IgD-negative memory B cell (primary cell): ENCODE measurements around the gene THSD4. TPM values are rescaled to one million over a fixed set of nuclear protein-coding genes. Genes with fewer than 3 reads are reported as not detected.

Source experiments
- H3K27ac Mint-ChIP-seq, 3 donors: one replicate each; pipeline ENCODE4 v1.8.0; 2020 to 2022; ENCODE audit warnings: mild to moderate bottlenecking in 3 of 3, mixed read lengths in 3 of 3, moderate library complexity in 1 of 3
- H3K27me3 Mint-ChIP-seq: one replicate; pipeline ENCODE4 v1.8.0; 2021; ENCODE audit warnings: mixed read lengths
- H3K36me3 Mint-ChIP-seq: one replicate; pipeline ENCODE4 v1.8.0; 2020; ENCODE audit warnings: mild to moderate bottlenecking, mixed read lengths
- H3K4me1 Mint-ChIP-seq, 3 donors: one replicate each; pipeline ENCODE4 v1.8.0; 2020 to 2022; ENCODE audit warnings: mixed read lengths in 3 of 3, mild to moderate bottlenecking in 1 of 3
- H3K4me3 Mint-ChIP-seq, 4 donors: one replicate each; pipeline ENCODE4 v1.8.0; 2020 to 2022; ENCODE audit warnings: mild to moderate bottlenecking in 4 of 4, mixed read lengths in 4 of 4, moderate library complexity in 3 of 4
- H3K9me3 Mint-ChIP-seq, 3 donors: one replicate each; pipeline ENCODE4 v1.8.0; 2020 to 2021; ENCODE audit warnings: mixed read lengths in 3 of 3, mild to moderate bottlenecking in 1 of 3
- polyA plus RNA-seq: library from polyadenylated mRNA; unstranded; fragments of 300-500 nt; fragmentation: Illumina TruSeq; gene quantifications from one replicate; pipeline ENCODE4 v1.2.3, GENCODE V29; 2021

THSD4 gene
- polyA plus RNA-seq, 1 donor from 2014 or later = not detected

DNA sequence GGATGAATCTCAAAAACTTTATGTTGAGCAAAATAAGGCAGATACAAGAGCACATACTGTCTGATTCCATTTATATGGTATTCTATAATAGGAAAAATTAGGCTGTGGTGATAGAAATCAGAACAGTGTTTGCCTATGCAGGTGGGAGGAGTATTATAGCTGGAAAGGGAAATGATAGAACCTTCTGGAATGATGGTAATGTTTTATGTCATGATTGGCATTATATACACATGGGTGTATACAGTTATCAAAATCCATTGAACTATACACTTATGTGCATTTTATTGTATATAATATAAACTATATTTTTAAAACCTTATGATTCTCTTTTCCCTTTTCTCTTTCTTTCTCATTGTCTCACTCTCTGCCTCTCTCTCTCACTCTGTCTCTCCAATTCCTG, 156.1 kb downstream of the THSD4 start:
- Mint-ChIP-seq H3K4me1 (peaks cover 0 to 1% (median 0%) of the 10 kb centered on the region in 3 donors), H3K27me3 (peaks cover 5% of the 10 kb centered on the region), H3K4me3 (no peak overlapping the region), H3K27ac (no peak overlapping the region), H3K9me3 (peaks cover 0 to 7% (median 6%) of the 10 kb centered on the region in 3 donors), H3K36me3 (no peaks in the 10 kb centered on the region)

DNA sequence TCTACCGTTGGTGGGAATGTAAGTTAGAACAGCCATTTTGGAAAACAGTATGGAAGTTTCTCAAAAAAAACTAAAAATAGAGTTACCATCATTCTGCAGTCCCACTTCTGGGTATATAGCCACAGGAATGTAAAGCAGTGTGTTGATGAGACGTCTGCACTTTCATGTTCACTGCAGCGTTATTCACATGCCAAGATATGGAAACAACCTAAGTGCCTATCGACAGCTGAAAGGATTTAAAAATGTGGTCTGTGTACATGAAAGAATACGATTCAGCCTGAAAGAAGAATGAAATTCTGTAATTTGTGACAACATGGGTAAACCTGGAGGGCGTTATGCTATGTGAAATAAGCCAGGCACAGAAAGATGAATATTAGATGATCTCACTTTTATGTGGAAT, 157.7 kb downstream of the THSD4 start:
- Mint-ChIP-seq H3K4me1 (peaks cover 0 to 1% (median 0%) of the 10 kb centered on the region in 3 donors), H3K4me3 (no peak overlapping the region), H3K36me3 (no peaks in the 10 kb centered on the region), H3K27me3 (peaks cover 4% of the 10 kb centered on the region), H3K27ac (no peak overlapping the region), H3K9me3 (peaks cover 0 to 7% (median 5%) of the 10 kb centered on the region in 3 donors)

DNA sequence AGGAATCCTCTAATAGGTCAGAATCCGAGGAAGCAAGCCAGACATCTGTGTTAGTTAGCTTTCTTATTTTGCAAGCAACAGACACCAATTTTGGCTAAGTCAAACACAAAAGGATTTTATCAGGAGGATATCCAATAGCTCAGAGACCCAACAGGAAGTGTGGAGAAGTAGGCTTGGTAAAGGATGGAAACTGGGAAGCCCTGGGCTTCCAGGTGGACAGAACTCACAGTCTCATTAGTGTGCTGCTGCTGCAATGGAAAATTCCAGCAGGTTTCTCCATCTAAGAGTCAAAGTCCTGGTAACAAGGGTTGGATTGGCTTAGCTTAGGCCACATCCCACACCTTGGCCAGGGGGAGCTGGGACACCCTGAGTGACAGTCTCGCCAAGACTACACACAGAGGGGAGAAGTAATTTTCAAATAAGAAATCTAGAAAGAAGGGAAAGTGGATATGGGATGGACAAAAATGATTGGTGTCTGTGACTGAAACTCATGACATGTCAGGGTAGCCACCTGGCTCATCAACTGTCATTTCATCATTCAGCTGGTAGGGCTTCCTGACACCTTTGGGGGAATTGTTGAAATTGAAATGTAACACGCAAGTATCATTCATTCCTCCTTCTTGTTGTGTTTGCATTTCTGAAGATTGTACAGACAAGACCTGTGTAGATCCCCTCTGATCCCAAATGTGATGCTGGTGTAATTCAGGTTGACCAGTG, 158.6 kb downstream of the THSD4 start:
- Mint-ChIP-seq H3K27ac (no peak overlapping the region), H3K9me3 (peaks cover 0 to 3% (median 1%) of the 10 kb centered on the region in 3 donors), H3K4me3 (no peak overlapping the region)

DNA sequence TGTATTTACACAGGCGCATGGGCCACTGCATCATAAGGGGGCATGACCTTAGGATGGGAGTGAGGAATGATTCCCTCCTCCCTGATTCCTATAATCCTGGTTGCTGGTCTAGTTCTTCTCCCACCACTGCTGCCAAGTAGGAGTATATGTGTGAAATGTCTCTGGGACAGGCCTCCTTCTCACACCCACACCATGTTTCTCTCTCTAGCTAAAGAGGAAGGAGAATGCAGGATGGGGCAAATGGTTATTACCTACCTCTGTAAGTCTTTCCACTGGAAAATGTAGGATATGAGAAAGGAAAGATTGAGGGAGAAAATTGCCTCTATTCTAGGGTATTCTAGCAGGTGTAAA, 159.2 kb downstream of the THSD4 start:
- Mint-ChIP-seq H3K36me3 (no peaks in the 10 kb centered on the region), H3K27me3 (peaks cover 1% of the 10 kb centered on the region), H3K4me1 (peaks cover 0 to 1% (median 0%) of the 10 kb centered on the region in 3 donors), H3K27ac (no peak overlapping the region), H3K4me3 (no peak overlapping the region), H3K9me3 (peaks cover 0 to 3% (median 1%) of the 10 kb centered on the region in 3 donors)

More for the DNA sequence above, 158.6 kb downstream of the THSD4 start:
- Mint-ChIP-seq H3K4me1 (peaks cover 0 to 1% (median 0%) of the 10 kb centered on the region in 3 donors), H3K36me3 (no peaks in the 10 kb centered on the region), H3K27me3 (peaks cover 1% of the 10 kb centered on the region)

DNA sequence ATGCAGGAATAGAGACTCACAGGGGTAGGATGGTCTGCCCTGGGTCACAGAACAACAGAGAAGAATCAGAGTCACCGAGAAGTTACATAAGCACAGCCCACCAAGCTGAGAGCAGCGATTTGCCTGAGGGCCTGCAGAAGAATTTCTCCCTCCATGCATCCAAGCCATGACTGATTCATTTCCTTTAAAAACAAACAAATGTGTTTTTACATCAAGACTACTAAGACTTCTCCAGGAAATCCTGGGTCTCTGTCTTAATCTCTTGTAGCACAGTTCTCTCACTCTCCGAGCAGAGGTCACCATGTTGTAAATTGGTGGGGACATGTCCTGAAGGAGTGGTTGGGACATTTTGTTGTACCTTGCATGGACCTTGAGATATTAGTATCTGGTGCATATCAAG, 159.8 kb downstream of the THSD4 start:
- H3K27ac Mint-ChIP-seq = no peak overlapping the region

DNA sequence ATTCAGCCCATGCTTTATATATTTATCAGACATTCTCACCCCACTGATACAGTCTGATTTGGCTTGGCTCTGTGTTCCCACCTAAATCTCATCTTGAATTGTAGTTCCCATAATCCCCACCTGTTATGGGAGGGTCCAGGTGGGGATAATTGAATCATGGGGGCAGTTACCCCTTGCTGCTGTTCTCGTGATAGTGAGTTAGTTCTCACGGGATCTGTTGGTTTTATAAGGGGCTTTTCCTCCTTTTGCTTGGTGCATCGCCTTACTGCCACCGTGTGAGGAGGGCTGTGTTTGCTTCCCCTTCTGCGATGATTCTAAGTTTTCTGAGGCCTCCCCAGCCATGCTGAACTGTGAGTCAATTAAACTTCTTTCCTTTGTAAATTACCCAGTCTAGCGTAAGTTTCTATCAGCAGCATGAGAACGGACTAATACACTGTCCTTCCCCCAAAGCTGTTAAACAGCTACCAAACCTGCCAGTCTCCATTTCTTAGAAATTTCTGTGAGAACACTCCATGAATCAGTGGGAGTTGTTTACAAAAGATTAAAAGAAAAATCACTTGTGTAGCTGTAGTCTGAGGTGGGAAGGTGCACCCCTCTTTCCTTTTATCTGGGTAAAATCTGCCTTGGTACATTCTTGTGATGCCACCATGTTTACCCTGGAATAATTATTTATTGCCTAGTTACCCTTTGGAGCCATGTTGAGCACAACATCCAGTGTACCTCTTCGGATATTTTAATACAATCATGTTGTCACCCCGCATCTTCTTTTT, 160.5 kb downstream of the THSD4 start:
- Mint-ChIP-seq H3K9me3 (peaks cover 0 to 1% (median 0%) of the 10 kb centered on the region in 3 donors), H3K4me1 (peaks cover 0 to 1% (median 0%) of the 10 kb centered on the region in 3 donors), H3K27me3 (no peaks in the 10 kb centered on the region), H3K4me3 (no peak overlapping the region), H3K36me3 (no peaks in the 10 kb centered on the region), H3K27ac (no peak overlapping the region)

More for the DNA sequence above, 159.8 kb downstream of the THSD4 start:
- H3K36me3 Mint-ChIP-seq = no peaks in the 10 kb centered on the region
- H3K4me1 Mint-ChIP-seq = peaks cover 0 to 1% (median 0%) of the 10 kb centered on the region in 3 donors
- peaks cover 0 to 3% (median 1%) of the 10 kb centered on the region in 3 donors for H3K9me3 Mint-ChIP-seq
- H3K4me3 Mint-ChIP-seq = no peak overlapping the region
- no peaks in the 10 kb centered on the region for H3K27me3 Mint-ChIP-seq

DNA sequence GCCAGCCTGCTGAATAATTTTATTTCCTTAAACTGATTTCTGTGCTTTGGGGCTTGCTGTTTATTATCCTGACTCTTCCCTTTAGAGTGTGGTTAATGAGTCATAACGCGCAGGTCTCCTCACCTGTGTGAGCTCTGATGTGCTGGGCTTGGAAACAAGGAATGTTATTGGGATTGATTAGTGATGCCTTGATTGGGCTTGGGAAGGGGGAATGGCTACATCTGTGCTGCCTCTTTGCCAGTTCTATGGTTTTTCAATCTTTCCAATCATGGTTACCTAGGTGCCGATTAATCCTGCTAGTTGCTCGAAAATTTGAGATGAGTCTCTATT, 161.0 kb downstream of the THSD4 start:
- Mint-ChIP-seq H3K4me3 (no peak overlapping the region), H3K9me3 (peaks cover 0 to 1% (median 0%) of the 10 kb centered on the region in 3 donors), H3K36me3 (no peaks in the 10 kb centered on the region), H3K4me1 (peaks cover 0 to 1% (median 0%) of the 10 kb centered on the region in 3 donors), H3K27ac (no peak overlapping the region), H3K27me3 (no peaks in the 10 kb centered on the region)

DNA sequence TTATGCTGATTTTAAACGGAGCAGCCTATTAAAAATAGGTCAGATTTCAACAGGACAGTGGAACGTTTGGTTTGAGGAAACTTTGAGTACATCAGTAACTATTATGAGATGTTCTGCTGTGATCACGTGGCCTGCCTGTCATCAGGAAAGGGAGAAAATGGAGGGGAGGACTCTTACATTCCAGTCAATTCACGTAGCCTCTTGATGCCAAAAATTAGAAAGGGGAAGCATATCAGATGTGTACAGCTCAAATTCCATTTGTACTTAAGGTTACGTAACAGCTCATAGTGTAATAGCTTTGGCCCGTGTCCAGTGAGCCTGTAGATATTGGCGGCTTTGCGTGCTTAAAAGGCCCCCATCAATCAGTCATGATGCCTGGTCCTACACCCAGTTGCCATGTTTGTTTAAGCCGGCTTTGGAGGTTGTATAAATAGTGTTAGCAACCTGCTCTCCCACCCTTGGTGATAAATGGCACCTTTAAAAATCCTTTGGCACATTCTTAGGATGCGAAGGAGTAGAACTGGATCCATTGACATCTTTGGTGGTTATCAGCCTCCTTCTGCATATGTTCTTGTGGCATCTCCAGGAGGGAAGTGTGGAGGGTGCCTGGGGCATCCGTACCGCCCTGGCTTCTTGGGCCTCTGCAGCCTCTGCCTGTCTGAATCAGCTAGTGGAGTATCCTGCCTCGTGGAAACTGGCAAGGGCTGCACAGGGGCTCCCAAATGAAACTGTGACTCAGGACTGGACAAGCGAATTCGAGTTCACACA, 163.9 kb downstream of the THSD4 start:
- Mint-ChIP-seq H3K27me3 (peaks cover 3% of the 10 kb centered on the region), H3K9me3 (no peaks in the 10 kb centered on the region), H3K4me3 (no peak overlapping the region), H3K27ac (no peak overlapping the region), H3K36me3 (no peaks in the 10 kb centered on the region), H3K4me1 (no peaks in the 10 kb centered on the region)

DNA sequence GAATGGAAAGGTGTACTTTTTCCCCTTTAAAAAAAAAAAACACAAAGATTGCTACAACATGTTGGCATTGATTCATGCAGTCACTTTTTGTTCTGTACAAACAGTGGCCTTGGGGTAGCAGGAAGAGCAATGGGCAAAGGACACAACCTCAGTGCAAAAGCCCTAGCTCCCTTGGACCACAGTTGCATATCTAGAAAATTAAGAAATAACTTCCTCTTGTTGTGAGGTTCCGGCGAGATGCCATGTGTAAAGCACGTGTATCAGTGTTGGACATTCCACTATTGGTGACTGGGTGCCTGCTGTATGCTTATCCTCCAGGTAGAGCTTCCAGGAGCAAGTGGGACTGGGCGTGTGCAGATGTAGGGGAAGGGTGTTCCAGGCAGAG, 164.5 kb downstream of the THSD4 start:
- Mint-ChIP-seq H3K27me3 (peaks cover 3% of the 10 kb centered on the region), H3K4me1 (no peaks in the 10 kb centered on the region), H3K9me3 (no peaks in the 10 kb centered on the region), H3K27ac (no peak overlapping the region), H3K4me3 (no peak overlapping the region), H3K36me3 (no peaks in the 10 kb centered on the region)

DNA sequence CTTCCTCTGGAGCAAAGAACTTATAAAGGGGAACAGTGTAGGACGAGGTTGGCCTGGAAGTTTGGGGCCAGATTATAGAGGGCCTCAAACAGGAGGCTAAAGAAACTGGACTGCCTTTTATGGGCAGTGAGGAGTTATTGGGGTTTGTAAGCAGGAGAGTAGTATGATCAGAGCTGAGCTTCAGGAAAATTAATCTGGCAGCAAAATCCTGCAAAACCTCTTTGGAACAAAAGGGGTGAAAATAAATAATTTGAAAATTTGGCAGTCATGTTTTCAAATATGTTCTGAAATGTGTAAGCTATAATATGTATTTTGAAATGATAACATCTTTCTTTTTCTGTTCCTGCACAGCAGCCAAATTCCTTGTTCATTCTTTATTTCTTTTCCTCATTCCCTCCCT, 164.9 kb downstream of the THSD4 start:
- Mint-ChIP-seq H3K4me3 (no peak overlapping the region), H3K27ac (no peak overlapping the region), H3K9me3 (no peaks in the 10 kb centered on the region), H3K27me3 (peaks cover 3% of the 10 kb centered on the region), H3K4me1 (no peaks in the 10 kb centered on the region), H3K36me3 (no peaks in the 10 kb centered on the region)

DNA sequence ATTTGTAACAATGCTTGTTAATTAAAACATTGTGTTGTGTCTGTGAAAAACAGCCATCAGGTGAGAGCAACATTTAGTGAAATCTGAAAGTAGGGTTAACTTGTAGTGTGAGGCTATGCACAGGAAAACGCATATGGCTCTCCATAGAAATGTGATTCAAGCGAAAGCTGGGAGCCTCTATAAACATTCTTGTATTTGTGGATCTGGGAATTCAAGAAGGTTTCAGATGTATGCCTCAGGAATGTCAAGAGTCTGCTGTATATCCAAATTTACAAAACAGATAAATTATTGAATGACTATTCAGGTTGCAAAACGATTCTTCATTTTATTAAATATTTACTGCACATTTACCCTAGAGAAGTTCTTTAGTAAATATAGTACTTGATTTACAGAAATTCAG, 166.0 kb downstream of the THSD4 start:
- H3K36me3 Mint-ChIP-seq = no peaks in the 10 kb centered on the region
- H3K4me1 Mint-ChIP-seq = peaks cover 0 to under 1% (median 0%) of the 10 kb centered on the region in 3 donors
- H3K27ac Mint-ChIP-seq = no peak overlapping the region
- H3K9me3 Mint-ChIP-seq = no peaks in the 10 kb centered on the region
- H3K27me3 Mint-ChIP-seq = peaks cover 3% of the 10 kb centered on the region
- H3K4me3 Mint-ChIP-seq = no peak overlapping the region

DNA sequence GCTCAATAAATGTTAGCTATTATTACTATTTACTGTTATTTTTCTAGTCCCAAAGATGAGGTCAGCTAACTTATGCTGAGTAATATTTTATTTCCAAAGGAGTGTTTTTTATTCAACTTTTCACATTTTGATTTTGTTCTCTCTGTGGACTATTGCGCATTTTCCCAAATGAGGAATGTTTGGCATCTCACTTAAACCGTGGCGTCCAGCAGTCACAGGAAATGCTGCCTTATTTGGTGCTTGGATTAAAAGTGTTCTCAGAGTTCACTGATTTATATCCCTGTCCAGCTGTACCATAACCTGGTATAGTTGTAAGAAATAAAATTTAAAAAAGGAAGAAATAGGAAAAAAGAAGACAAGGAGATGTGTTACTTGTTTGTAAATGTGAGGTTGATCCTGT, 166.8 kb downstream of the THSD4 start:
- Mint-ChIP-seq H3K9me3 (no peaks in the 10 kb centered on the region), H3K4me1 (peaks cover 0 to 2% (median 0%) of the 10 kb centered on the region in 3 donors), H3K4me3 (no peak overlapping the region), H3K27ac (no peak overlapping the region), H3K36me3 (no peaks in the 10 kb centered on the region), H3K27me3 (peaks cover 3% of the 10 kb centered on the region)

DNA sequence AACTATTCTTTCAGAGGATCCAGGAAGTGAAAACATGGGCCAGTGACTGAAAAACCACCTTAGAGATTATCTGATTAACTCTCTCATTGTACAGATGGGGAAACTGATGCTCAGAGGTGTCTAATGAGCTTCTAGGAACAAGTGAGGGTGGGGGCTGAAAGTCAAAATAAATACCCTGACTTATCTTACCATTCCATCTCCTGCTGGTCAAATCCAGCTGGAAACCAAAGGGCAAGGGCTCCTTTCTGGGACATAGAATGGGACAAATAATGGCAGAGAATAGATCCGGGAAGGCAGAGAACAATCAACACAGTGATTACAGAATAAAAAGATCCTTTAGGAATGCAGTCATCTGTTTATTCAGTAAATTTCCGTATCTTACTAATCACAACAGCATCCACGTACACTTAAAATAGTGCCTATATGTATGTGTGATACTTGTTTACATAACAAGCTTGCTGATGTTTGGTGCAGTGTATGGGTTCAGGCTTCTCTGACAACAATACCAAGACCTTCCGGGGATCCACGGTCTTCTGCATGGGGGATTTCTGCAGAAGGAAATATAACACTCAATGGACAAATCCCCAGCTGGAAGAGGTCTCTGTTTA, 173.2 kb downstream of the THSD4 start:
- peaks cover under 1% of the 10 kb centered on the region for H3K27me3 Mint-ChIP-seq
- H3K9me3 Mint-ChIP-seq = no peaks in the 10 kb centered on the region
- no peak overlapping the region for H3K4me3 Mint-ChIP-seq
- H3K27ac Mint-ChIP-seq = no peak overlapping the region
- no peaks in the 10 kb centered on the region for H3K36me3 Mint-ChIP-seq
- peaks cover 0 to 2% (median 0%) of the 10 kb centered on the region in 3 donors for H3K4me1 Mint-ChIP-seq

DNA sequence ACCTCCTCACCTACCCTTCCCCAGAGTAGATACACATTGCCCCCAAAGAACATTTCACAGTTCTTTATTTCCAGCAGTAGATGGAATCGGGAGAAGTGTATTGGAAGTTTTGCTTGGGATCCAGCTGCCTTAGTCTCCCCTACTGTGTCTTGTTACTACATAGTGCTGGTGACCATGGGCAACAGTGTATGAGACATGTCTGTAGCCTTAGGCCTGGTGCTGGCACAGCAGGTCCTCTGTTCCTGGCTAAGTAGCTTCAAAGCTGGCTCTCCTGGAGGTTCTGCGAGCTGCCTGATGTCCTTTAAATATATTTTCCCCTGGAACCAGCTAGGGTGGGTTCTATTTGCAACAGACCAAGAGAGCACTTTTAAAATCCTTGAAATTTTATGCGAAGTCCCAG, 174.7 kb downstream of the THSD4 start:
- H3K27ac Mint-ChIP-seq = no peak overlapping the region
- no peaks in the 10 kb centered on the region for H3K9me3 Mint-ChIP-seq
- H3K4me3 Mint-ChIP-seq = no peak overlapping the region
- peaks cover 0 to 2% (median 0%) of the 10 kb centered on the region in 3 donors for H3K4me1 Mint-ChIP-seq
- peaks cover 1% of the 10 kb centered on the region for H3K27me3 Mint-ChIP-seq
- no peaks in the 10 kb centered on the region for H3K36me3 Mint-ChIP-seq
